Non-pigmented ciliary epithelial cell (primary cell): ENCODE data around the gene GAS6.

Experiments used
- DNase-seq: peaks from one replicate; pipeline ENCODE4 v3.0.0-alpha.2; 2010; ENCODE audit warnings: low read depth

GAS6 gene

DNA sequence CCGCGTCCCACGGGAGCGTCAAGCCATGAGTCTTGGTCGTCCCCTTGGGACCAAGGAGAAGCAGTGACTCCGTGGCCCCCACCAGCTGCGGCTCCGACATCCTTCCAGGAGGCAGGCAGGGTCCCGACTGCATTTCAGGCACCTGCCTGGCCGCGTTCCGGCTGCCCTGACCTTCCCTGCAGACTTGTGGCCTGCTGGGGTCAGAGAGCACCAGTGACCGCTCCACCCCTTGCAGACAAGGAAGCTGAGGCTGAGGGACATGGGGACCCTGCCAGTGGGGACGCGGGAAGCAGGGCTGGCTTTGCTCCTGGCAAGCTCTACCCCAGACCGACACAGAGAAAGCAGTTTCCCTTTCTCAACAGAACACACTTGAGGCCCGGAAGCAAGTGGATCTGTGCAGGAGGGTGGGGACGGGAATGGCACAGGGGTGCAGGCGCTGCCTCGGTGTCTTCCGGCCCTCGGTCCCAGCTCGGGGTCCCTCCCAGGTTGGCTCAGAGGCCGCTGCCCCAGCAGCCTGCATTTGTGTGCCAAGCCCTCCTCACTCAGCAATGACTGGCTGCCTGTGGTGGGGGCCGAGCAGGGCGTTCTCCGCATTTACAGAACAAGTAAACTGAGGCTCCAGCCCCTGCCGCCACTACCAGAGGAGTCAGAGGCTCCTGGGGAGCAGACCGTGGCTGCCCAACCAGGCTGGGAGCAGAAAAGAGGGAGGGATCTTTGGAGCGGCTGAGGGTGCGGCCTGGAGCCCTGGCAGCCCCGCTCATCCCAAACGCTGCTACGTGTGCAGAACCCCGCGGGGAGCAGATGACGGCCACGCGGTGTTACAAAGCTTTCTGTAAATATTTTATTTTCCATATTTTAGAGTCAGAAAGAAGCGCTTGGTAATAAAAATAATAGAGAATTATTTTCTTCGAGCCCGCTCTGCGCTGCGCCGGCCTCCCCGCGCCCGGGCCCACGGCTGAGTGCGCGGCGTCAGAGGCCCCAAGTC, 43.9 kb downstream of the GAS6 start:
- no peak for DNase-seq

DNA sequence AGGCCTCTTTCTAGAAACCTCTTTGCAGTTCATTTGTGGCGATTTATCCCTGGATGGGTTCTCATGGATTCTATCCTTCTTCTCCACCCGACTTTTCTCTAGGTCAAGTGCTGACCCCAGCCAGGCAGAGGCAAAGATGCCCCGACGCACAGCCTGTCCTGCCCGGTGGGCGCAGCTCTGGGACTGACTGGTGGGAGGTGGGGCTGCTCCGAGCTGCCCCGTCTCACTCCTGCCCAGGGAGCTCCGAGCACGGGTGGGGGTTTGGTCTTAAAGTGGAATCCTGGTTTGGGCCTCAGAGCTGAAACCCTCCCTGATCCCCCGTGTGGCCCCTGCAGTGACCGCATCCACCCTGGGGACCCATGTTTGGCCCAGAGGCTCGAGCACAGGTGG, 44.5 kb downstream of the GAS6 start:
- no peak for DNase-seq

DNA sequence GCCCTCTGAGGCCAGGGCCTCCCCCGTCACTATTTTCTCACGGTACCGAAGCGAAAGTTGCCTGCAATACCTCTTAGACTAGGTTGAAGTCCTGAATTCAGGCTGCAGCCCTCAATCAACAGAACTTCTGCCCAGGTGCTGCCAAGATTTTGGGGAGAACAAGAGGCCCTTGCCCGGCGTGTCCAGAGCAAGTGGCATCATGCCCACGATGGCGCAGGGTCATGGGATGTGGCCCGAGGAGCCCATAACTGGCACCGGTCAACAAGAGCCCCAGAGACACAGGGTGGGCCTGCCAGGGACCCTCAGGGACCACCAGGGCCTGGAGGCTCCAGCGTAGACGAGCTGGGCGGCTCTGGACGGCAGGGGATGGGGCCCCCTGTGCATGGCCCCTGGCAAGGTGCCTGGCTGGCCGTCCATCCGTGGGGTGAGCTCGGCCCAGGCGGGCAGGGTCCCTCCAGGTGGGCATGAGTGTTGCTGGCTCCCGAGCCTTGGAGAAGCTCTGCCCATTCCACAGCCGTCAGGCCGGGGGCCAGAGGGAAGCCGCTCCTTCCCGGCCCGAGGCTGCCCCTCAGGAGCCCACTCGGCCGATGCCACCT, 45.1 kb downstream of the GAS6 start:
- DNase-seq: no peak

DNA sequence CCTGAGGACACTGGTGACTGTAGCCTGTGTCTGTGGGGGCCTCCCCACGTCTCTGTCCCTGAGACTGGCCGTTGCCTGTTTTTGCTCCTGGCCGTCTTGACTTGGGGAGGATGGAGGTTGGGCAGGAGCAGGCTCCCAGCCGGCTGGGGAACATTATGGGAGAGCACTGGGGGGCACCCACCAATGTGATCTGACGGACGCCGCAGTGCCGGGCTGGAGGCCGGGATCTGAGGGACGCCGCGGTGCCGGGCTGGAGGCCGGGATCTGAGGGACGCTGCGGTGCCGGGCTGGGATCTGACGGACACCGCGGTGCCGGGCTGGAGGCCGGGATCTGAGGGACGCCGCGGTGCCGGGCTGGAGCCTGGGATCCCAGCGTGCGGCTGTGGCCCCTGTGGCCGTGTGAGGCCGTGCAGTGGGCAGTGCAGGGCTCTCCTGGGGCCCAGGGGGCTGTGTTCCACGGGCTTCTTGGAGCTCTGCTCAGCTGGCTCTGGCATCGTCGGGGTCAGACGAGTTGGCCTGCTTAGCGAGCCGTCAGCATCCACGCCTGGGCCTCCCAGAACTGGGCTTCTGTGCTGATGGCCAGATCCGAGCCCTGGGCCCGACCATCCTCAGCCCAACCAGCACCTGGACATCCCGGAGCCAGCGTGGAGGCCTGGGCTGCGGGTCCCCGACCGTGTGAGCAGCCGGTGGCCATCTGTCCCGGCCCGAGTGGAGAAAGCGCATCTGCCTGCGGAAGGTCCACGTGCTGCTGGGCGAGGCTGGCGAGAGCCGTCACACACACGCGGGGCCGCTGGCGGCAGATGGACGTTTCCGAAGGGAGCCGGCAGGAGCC, 45.8 kb downstream of the GAS6 start:
- no peak for DNase-seq

DNA sequence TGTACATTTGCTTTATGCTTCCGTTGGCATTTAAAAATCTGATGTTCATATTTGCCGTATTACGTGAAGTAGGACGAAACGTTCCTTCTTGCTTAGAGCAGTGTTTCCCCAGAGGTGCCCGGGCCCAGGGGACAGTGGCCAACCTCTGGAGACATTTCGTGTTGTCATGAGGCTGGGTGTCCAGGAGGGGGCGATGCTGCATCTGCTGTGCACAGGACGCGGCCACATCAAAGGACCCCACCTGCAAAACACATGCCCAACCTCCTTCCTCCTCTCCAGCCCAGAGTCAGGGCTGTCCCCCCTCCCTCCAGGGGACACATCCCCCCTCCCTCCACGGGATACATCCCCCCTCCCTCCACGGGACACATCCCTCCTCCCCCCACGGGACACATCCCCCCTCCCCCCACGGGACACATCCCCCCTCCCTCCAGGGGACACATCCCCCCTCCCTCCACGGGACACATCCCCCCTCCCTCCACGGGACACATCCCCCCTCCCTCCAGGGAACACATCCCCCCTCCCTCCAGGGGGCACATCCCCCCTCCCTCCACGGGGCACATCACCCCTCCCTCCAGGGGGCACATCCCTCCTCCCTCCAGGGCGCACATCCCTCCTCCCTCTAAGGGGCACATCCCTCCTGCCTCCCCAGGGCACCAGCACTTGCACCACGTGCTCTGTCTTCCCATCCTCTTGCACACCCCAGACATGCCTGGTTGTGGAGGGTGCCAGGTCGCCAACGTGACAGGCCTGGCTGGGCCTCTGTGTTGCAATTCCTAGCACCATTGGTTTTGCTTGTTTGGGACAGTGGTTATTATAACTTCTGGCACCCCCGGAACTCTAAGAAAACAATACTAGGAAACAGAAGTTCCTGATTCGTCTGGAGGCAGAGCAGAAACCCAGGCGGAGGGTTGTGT, 46.7 kb downstream of the GAS6 start:
- peak; percentile 36 for DNase-seq

DNA sequence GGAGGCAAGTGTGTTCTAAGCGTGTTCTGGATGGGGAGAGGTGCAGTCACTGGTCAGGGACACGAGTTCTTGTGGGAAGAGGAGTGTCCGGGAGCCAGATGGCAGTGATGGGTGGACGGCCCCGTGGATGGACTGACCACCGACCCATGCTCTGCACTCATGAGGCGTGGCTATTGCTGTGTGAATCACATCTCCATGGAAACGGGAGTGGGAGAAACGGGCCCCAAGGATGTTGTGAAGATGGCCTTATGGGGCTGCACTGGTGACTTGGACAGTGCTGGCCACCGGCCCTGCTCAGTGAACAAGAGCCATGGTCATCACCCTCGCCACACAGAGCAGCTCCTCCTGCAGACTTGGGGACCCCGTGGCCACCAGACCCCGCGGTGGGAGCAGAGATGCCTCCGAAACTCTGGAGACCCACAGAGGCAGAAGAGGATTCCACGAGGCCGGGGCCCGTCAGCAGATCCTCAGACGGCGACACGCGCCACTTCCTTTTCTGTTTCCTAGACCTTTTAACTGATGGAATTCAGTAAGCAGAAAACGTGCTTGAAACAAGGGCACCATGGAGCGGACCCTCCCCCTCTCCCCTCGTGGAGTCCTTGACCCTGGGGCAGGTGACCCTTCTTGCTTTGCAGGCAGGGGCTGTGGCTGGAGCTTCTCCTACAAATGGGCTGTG, 47.5 kb downstream of the GAS6 start:
- no peak for DNase-seq

DNA sequence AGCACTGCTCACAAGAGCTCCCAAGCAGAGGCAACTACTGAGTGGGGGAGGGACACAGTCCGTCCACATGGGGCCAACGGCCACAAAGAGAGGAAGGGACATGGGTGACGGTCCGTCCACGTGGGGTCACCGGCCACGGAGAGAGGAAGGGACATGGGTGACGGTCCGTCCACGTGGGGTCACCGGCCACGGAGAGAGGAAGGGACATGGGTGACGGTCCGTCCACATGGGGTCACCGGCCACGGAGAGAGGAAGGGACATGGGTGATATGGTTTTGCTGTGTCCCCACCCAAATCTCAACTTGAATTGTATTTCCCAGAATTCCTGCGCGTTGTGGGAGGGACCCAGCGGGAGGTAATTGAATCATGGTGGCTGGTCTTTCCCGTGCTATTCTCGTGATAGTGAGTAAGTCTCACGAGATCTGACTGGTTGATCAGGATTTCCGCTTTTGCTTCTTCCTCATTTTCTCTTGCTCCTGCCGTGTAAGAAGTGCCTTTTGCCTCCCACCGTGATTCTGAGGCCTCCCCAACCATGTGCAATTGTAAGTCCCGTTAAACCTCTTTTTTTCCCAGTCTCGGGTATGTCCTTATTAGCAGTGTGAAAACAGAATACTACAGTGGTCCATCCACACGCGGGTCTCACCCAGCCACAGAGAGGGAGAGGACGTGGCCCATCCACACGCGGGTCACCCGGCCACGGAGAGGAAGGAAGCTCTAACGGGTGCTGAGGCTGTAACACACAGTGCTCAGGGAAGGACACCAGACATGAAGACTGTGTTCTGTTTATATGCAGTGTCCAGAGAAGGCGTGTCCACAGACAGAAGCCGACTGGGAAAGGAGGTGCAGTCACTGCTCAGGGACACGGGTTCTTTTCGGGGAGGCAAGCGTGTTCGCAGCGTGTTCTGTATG, 48.5 kb downstream of the GAS6 start:
- no peak for DNase-seq

DNA sequence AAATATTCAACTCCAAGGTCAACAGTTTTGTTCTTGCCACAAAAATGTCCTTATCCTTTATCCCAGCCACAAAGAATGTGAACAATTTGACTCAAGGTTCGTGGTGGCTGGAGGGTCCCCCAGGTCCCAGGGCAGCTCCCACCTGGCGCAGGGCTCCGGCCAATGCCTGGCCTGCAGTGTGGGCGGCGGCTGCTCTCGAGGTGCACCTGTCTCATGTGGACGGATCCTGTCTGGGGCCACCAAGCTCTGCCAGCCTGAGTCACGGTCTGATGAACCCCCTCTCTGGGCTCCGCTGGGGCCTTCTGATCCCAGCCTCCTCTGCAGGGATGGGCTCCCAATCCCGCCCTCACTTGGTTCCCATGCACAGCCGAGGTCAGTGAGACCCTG, 49.4 kb downstream of the GAS6 start:
- peak; percentile 34 for DNase-seq

DNA sequence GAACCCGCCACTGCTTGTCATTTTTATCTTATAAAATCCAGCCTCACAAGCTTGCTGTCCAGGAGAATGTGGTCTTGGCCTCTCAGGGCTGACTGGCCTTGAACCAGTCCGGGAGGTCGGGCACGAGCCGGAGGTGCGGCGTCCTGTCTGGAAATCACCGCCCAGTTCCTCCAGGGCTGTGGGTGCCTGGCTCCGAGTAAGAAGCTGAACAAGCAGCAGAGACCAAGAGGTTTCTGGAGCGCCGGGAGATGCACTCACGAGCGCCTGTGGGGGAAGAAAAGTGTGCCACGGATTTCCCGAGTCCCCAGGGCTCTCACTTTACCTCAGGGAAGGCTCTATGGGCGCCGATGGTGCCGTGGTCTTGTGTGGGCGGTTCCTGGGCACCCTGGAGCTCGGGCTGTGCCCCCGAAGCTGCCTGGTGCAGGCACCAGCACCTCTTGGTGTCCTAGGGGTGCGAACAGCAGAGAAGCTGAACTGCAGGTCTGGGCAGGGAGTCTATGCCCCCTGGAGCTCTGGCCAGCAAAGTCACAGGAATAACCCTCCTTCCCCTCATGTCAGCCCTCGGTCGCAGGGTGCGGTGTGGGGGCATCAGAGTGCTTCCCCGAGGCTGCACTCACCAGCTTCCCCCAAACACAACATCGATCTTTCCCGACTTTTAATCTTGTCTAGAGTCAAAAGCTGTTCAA, 50.0 kb downstream of the GAS6 start:
- no peak for DNase-seq

DNA sequence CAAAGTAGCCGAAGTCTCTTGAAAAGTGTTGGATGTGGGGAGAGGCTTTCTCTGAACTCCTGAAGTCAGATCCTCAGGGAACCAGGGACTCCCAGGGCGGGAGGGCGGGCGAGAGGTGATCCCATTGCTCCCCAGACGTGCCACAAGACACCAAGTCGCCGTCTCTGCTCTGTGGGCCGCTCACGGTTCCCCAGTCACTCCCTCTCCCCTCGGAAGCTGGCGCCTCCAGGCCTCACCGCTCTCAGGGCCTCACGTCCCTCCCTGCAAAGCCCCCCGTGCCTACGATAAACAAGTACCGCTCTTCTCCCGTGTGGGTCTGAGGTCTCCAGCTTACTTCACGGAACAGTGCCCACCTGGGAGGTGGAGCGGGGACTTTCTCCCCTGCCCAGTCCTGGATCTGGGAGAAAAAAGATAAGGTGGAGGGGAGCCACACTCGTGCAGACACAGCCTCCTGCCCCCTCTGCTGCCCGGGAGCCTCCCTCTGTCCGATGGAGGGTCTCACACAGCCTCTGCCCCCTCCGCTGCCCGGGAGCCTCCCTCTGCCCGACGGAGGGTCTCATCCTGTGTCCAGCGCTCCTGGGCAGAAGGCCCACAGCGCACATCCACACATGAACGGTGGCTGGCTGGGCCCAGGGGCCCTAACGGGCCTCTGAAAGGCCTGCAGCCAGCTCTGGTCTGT, 50.7 kb downstream of the GAS6 start:
- no peak for DNase-seq

DNA sequence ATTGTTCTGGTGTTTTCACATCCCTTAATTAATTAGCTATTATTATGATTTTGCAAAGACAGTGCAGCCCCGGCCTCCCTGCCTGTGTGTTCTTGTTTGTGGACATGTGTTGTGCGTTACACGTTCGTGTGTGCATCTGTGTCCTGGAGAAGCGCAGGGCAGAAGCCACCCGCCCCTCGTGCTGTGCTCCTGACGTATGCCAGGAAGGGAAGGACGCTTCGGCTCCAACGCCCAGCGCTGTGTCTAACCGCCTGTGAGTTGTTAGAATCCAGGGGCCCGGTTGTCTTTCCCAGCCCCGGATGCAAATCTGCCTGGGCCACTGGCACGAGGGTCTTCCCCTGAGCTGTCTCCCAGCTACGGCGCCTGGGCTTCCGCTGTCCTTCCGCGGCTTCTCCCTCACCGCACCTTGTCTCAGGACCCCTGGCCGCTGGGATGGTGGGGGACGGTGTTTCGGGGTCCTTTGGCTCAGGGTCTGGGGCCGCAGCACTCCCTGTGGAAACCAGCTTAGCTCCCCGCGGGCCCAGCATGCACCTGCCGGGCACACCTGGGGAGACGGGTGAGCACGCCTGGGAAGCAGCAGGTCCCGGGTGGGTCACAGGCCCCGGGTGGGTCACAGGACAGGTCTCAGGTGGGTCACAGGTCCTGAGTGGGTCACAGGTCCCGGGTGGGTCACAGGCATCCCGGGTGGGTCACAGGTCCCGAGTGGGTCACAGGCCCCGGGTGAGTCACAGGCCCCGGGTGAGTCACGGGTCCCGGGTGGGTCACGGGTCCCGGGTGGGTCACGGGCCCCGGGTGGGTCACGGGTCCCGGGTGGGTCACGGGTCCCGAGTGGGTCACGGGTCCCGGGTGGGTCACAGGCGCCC, 51.5 kb downstream of the GAS6 start:
- DNase-seq: no peak

DNA sequence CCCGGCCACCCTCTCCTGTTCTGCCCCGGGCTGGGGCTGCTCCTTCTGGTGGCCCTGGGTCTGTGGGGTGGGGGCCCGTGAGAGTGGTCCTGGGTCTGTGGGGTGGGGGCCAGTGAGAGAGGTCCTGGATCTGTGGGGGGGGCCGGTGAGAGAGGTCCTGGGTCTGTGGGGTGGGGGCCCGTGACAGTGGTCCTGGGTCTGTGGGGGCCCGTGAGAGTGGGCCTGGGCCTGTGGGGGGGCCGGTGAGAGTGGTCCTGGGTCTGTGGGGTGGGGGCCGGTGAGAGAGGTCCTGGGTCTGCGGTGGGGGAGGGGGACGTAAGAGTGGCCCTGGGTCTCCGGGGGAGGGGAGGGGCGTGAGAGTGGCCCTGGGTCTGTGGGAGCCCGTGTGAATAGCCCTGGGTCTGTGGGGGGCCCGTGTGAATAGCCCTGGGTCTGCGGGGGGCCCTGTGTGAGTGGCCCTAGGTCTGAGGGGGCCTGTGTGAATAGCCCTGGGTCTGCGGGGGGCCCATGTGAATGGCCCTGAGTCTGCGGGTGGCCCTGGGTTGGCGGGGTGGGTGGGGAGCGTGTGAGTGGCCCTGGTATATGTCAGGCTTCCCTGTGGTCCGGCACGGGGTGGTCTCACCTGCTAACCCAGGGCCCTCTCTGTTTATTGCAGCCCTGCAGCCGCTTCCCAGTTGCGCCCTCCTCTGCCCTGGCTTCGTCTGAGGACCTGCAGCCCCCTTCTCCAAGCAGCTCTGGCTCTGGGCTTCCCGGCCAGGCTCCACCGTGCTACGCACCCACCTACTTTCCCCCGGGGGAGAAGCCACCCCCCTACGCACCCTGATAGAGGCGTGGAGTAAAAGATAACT, 52.6 kb downstream of the GAS6 start:
- no peak for DNase-seq

DNA sequence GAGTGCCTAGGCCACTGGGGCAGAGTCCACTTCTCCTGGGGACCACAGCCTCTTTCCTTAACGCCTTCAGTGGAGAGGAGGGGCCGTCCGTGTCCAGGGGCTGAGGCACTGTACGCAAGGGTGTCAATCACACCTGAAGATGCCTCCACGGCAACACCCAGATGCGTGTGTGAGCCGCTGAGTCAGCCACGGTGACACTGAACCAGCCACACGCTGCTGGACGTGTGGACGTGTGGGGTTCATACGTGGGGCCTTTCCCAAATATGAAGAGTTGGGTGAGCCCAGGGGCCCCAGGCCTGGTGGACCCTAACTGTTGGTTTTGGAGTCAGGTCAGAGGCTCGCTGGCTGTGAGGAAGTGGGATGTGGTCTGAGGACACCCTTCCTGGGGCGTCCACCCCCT, 53.2 kb downstream of the GAS6 start:
- no peak for DNase-seq

DNA sequence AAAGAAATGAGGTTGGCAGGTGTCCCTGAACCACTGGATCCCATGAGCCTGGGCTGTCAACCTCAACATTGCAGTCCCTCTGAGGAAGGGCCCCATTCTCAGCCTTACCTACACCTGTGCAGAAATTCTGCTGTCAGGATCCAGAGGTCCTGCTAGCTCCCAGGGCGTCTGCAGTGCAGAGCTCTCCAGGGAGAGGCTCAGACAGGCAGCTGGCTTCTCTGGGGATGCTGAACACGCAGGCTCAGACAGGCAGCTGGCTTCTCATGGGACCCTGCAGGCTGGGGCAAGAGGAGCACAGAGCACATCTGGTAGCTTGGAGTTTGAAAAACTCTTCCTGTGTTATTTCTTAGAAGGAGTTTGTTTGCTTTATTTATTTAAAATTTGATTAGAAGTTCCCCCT, 53.9 kb downstream of the GAS6 start:
- no peak for DNase-seq

DNA sequence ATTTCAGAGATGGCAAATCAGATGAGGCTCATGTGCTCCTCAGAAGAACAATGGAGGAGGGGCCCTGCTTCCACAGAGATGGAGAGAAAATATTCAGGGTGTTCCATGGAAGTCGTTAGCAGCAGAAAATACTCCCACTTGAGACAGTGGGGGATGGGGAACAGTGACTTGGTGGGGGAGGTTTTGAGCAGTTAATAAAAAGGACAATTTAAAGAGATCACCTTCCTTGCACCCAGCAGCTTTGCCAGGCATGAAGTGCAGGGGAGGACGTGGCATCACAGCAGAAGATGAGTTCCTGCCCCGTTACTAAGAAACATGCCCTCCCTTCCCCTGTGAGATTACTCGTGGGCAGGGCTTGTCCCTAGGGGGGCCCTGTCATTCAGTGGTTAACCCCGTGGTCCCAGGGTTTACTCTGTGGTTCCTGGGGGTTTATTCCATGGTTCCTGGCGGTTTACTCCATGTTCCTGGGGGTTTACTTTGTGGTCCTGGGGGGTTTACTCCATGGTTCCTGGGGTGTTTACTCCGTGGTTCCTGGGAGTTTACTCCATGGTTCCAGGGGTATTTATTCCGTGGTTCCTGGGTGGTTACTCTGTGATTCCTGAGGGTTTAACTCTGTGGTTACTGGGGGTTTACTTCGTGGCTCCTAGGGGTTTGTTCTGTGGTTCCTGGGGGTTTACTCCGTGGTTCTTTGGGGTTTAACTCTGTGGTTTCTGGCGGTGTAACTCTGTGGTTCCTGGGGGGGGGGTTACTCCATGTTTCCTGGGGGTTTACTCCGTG, 55.6 kb downstream of the GAS6 start:
- DNase-seq: no peak

DNA sequence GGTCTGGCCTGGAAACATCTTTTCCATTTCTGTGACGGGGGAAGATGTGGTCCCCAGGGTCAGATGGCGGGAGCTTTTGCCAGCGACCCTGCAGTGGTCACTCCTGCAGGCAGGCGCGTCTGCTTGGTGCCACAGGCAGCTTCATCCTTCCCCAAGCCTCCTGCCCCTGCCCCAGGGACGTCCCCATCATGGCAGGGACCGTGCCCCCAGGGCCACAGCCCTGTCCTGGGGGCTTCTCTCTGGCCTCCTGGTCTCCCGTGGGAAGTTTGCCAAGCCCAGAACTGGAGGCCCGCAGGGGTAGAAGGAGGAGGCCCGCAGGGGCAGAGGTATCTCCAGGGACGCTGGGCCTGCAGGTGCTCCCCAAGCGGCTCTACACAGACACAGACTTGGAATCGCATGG, 57.4 kb downstream of the GAS6 start:
- no peak for DNase-seq
